ENCODE data around the gene TAAR5.
"Not testable (repeated sequence)": the region's sequence is repeated elsewhere in the genome, so short reads cannot be mapped to it uniquely, and the experiment has no call there.

Gene TAAR5

GRCh38 chr6:132589454-132589853 is at the start of gene TAAR5:
Gene TAAR5, minus strand, starts transcription at chr6:132589741. Its CDS starts 55 bp downstream, at chr6:132589686.
- no peak for DNase-seq

GRCh38 chr6:132637135-132637534 is 47.6 kb upstream of the TAAR5 start:
- not testable (repeated sequence) for DNase-seq

GRCh38 chr6:132635906-132636305 is 46.4 kb upstream of the TAAR5 start:
- not testable (repeated sequence) for DNase-seq

GRCh38 chr6:132635288-132635687 is 45.7 kb upstream of the TAAR5 start:
- DNase-seq = not testable (repeated sequence)

GRCh38 chr6:132634796-132635195 is 45.3 kb upstream of the TAAR5 start:
- DNase-seq = no peak

- no peak for DNase-seq
Measured at GRCh38 chr6:132633362-132633761, 43.8 kb upstream of the TAAR5 start.

- DNase-seq = no peak
Measured at GRCh38 chr6:132624175-132624574, 34.6 kb upstream of the TAAR5 start, which contains the start of gene TAAR2. Gene TAAR2, minus strand, starts transcription at chr6:132624275. Its CDS starts 0 bp downstream, at chr6:132624275.

GRCh38 chr6:132623106-132623845 is 33.7 kb upstream of the TAAR5 start:
- no peak for DNase-seq

- DNase-seq = no peak
Measured at GRCh38 chr6:132616677-132617076, 27.1 kb upstream of the TAAR5 start.

- DNase-seq = no peak
Measured at GRCh38 chr6:132614554-132614953, 25.0 kb upstream of the TAAR5 start.

- no peak for DNase-seq
Measured at GRCh38 chr6:132612449-132613108, 23.0 kb upstream of the TAAR5 start.

GRCh38 chr6:132611616-132612015 is 22.1 kb upstream of the TAAR5 start:
- DNase-seq = no peak

GRCh38 chr6:132607544-132608233 is 18.1 kb upstream of the TAAR5 start:
- no peak for DNase-seq

- DNase-seq = no peak
Measured at GRCh38 chr6:132604635-132605152, 15.2 kb upstream of the TAAR5 start.

GRCh38 chr6:132600900-132601299 is 11.4 kb upstream of the TAAR5 start:
- not testable (repeated sequence) for DNase-seq

- no peak for DNase-seq
Measured at GRCh38 chr6:132598473-132598872, 8.9 kb upstream of the TAAR5 start.

GRCh38 chr6:132596201-132596600 is 6.7 kb upstream of the TAAR5 start:
- DNase-seq = no peak

GRCh38 chr6:132592855-132593254 is 3.3 kb upstream of the TAAR5 start:
- DNase-seq = no peak

- DNase-seq = no peak
Measured at GRCh38 chr6:132590362-132590761, 821 bp upstream of the TAAR5 start.

- DNase-seq = no peak
Measured at GRCh38 chr6:132587424-132587823, 2.1 kb downstream of the TAAR5 start.

- no peak for DNase-seq
Measured at GRCh38 chr6:132584698-132585097, 4.8 kb downstream of the TAAR5 start.

GRCh38 chr6:132571774-132572173 is 17.8 kb downstream of the TAAR5 start:
- no peak for DNase-seq

- no peak for DNase-seq
Measured at GRCh38 chr6:132570221-132570777, 19.2 kb downstream of the TAAR5 start, which contains the start of gene TAAR6. Gene TAAR6, plus strand, starts transcription at chr6:132570322. Its CDS starts 0 bp downstream, at chr6:132570322.

All from activated CD4-positive, alpha-beta T cell treated with anti-CD3 and anti-CD28 coated beads, Interleukin-2, amount 50 U/mL, for 1 hour (primary cell).